GM23248 (cell line): ENCODE measurements around the gene COX5B. TPM values are rescaled to one million over a fixed set of nuclear protein-coding genes. Genes with fewer than 3 reads are reported as not detected.
"Not testable (repeated sequence)": the region's sequence is repeated elsewhere in the genome, so short reads cannot be mapped to it uniquely, and the experiment has no call there.

Experiments
- DNase-seq: peaks from one replicate; pipeline ENCODE4 v3.0.0-alpha.2; 2015
- H2AFZ ChIP-seq: fragments of 200-600 bp; sonication (generic); 2 replicates; pipeline ENCODE4 v1.6.1; 2016; ENCODE audit warnings: antibody characterized with exemption
- H3F3A ChIP-seq: fragments of 200-600 bp; sonication (generic); 2 replicates; pipeline ENCODE4 v1.6.1; 2016; ENCODE audit warnings: mild to moderate bottlenecking, antibody characterized with exemption, mixed run types; ENCODE audit not compliant: insufficient read depth
- H3K27ac ChIP-seq: fragments of 200-600 bp; sonication (generic); 2 replicates; pipeline ENCODE4 v1.5.1; 2016; ENCODE audit warnings: mild to moderate bottlenecking
- H3K27me3 ChIP-seq: fragments of 200-600 bp; sonication (generic); replicated peaks from 2 replicates; pipeline ENCODE4 v1.6.1; 2016; ENCODE audit warnings: mild to moderate bottlenecking; ENCODE audit not compliant: insufficient read depth
- H3K36me3 ChIP-seq: fragments of 200-600 bp; sonication (generic); 2 replicates; pipeline ENCODE4 v1.6.1; 2016; ENCODE audit warnings: low read depth, mild to moderate bottlenecking
- H3K4me1 ChIP-seq: fragments of 200-600 bp; sonication (generic); 2 replicates; pipeline ENCODE4 v1.6.1; 2016; ENCODE audit warnings: mild to moderate bottlenecking; ENCODE audit not compliant: insufficient read depth
- H3K4me2 ChIP-seq: fragments of 200-600 bp; sonication (generic); one replicate; pipeline ENCODE4 v1.6.1; 2016; ENCODE audit warnings: mild to moderate bottlenecking; ENCODE audit not compliant: unreplicated experiment
- H3K4me3 ChIP-seq: fragments of 200-600 bp; sonication (generic); 2 replicates; pipeline ENCODE4 v1.5.1; 2016; ENCODE audit warnings: mild to moderate bottlenecking
- H3K79me2 ChIP-seq: fragments of 200-600 bp; sonication (generic); 2 replicates; pipeline ENCODE4 v1.6.1; 2016; ENCODE audit warnings: mild to moderate bottlenecking; ENCODE audit not compliant: insufficient read depth
- H3K9ac ChIP-seq: fragments of 200-600 bp; sonication (generic); 2 replicates; pipeline ENCODE4 v1.6.1; 2016; ENCODE audit warnings: mild to moderate bottlenecking
- H3K9me2 ChIP-seq: fragments of 200-600 bp; sonication (generic); 2 replicates; pipeline ENCODE4 v1.6.1; 2016; ENCODE audit warnings: mixed run types, mild to moderate bottlenecking, moderate library complexity; ENCODE audit not compliant: insufficient read depth
- H3K9me3 ChIP-seq: fragments of 200-600 bp; sonication (generic); one replicate; pipeline ENCODE4 v1.6.1; 2017; ENCODE audit warnings: low read depth
- H4K20me1 ChIP-seq: fragments of 200-600 bp; sonication (generic); 2 replicates; pipeline ENCODE4 v1.6.0; 2016; ENCODE audit not compliant: insufficient read depth
- EZH2 ChIP-seq: fragments of 200-600 bp; sonication (generic); IDR thresholded peaks from 2 replicates; pipeline ENCODE4 v1.6.1; 2018; ENCODE audit warnings: antibody characterized with exemption, mild to moderate bottlenecking; ENCODE audit not compliant: insufficient read depth, poor library complexity, severe bottlenecking
- EZH2phosphoT487 ChIP-seq: fragments of 200-600 bp; sonication (generic); IDR thresholded peaks from 2 replicates; pipeline ENCODE4 v1.6.1; 2018; ENCODE audit warnings: antibody characterized with exemption, moderate library complexity, mild to moderate bottlenecking, low read depth; ENCODE audit not compliant: insufficient read depth
- WGBS, 2 experiments: methylation state at CpG; one replicate each; pipeline ENCODE4 v1.1.6; 2015 to 2017; ENCODE audit warnings: low lambda C conversion rate in 2 of 2, low coverage in 1 of 2; ENCODE audit errors: missing lambda C conversion rate in 2 of 2; 5-methylcytosine and 5-hydroxymethylcytosine counted together
- in situ Hi-C: fragments of 300-500 bp; cut with MboI; formaldehyde crosslinking; loops from 2 replicates; pipeline ENCODE4 v1.15.0; 2020
- polyA plus RNA-seq: library from polyadenylated mRNA; unstranded; fragments of >200 nt; fragmentation: Nextera tagmentation; extraction: Ambion mirVana; gene quantifications from 2 replicates; pipeline ENCODE4 v1.2.1, GENCODE V29; 2016
- total RNA-seq: library from RNA; depleted of rRNA; stranded (reverse); fragments of >200 nt; shearing (Covaris generic); gene quantifications from 2 replicates; pipeline ENCODE4 v1.2.3, GENCODE V29; 2014

Gene COX5B
- total and polyA plus RNA-seq, 2 experiments from 2014 or later: 211 to 315 TPM

DNA sequence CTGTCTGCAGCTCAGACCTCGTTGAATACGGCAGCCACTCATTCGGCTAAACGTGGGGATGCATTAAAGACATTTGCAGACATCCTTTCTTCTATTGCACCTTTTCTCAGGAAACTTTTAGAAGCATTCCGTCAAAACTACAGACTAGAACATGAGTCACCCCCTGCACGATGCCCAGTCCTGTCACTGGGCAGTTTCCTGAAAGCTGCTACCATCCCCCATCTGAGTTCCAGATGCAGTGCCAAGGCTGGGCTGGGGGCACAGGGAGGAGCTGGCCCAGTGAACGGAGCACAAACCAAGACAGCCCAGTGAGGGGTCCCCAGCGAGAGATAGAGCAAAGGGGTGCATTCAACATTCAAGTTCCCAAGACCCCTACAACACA lies 19.8 kb upstream of the COX5B start:
- H3K4me1 ChIP-seq, H3K27me3 ChIP-seq, H3K4me3 ChIP-seq, in situ Hi-C loops, H4K20me1 ChIP-seq, H3K9me3 ChIP-seq, DNase-seq, H3K27ac ChIP-seq, H3K4me2 ChIP-seq, H3K9ac ChIP-seq, H3K9me2 ChIP-seq, H2AFZ ChIP-seq, H3K36me3 ChIP-seq, H3K79me2 ChIP-seq, H3F3A ChIP-seq: not testable (repeated sequence)
- WGBS, 2 experiments: 32 to 37% methylated on average over 8 of the region's 8 CpGs

DNA sequence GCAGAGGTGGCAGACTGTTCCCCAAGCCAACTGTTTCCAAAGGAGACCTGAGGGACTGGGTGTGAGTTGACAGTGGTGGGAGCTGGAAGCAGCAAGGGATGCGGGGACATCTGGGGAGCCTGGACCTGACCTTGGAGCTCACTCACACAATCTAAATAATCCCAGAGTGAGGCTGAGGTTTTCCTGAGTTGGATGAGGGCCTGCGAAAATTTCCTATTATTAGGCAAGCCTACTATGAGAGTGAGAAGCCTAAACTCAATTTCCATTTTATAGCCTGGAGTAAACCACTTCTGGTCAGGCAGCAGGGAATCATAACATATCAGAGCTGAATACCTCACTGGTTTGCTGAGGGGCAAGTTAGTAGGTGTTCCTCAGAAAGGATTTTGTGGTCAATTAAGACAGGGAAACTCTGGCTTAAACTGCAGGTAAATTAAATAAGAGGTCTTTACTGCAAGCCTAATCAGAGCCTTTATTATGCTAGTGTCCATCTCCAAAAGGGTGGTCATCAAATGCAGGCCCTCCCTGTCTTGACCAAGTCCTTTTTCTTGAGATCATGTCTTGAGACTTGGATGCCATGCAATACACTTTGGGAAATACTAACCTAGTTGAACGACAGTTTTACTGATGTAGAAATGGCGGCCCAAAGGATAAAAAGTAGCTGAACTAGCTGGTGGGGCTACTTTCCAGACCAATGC lies 1.7 kb upstream of the COX5B start:
- 86 to 87% methylated on average over 4 of the region's 4 CpGs for whole genome bisulfite sequencing, 2 experiments
- Histone ChIP-seq H3K4me1 (peaks cover 11% of the 10 kb centered on the region; the same call in 1 of the 2 replicates), H3K27me3 (no peaks in the 10 kb centered on the region), H3K79me2 (peaks cover 19% of the 10 kb centered on the region), H3K9me3 (no peaks in the 10 kb centered on the region), H3K9ac (no peak overlapping the region), H3K27ac (no peak overlapping the region), H3K9me2 (no peaks in the 10 kb centered on the region), H3K4me2 (no peak overlapping the region), H4K20me1 (no peaks in the 10 kb centered on the region), H3K4me3 (no peak overlapping the region), H3K36me3 (peaks cover 15% of the 10 kb centered on the region), H3F3A (peaks cover 17% of the 10 kb centered on the region; the same call in 1 of the 2 replicates), H2AFZ (no peak overlapping the region)
- in situ Hi-C loops: no loop called here
- DNase-seq: no peak
- TF ChIP-seq EZH2phosphoT487: no peak
- TF ChIP-seq EZH2: no peak

- Histone ChIP-seq H2AFZ (peak overlapping the region; percentile 98), H3K79me2 (peaks cover 19% of the 10 kb centered on the region), H3K4me1 (peaks cover 11% of the 10 kb centered on the region; the same call in 1 of the 2 replicates), H3K4me2 (peak overlapping the region; percentile 94), H3K27ac (peak overlapping the region; percentile 77), H3K9me3 (no peaks in the 10 kb centered on the region), H3K4me3 (peak overlapping the region; percentile 98), H3F3A (peaks cover 22% of the 10 kb centered on the region; the same call in 1 of the 2 replicates), H4K20me1 (no peaks in the 10 kb centered on the region), H3K9ac (peak overlapping the region; percentile 94), H3K9me2 (no peaks in the 10 kb centered on the region), H3K36me3 (peaks cover 15% of the 10 kb centered on the region), H3K27me3 (no peaks in the 10 kb centered on the region)
- WGBS, 2 experiments: 8 to 9% methylated on average over 17 to 19 of the region's 19 CpGs
- TF ChIP-seq EZH2phosphoT487 (no peak), EZH2 (no peak)
- peak; percentile 36 for DNase-seq
- in situ Hi-C loops: no loop called here
These were observed 659 bp upstream of the COX5B start for GRCh38 chr2:97645112-97645694.

GRCh38 chr2:97646977-97647376 lies 1.1 kb downstream of the COX5B start:
- Histone ChIP-seq H3K4me3 (peak overlapping the region; percentile 98), H4K20me1 (no peaks in the 10 kb centered on the region), H3K4me1 (peaks cover 11% of the 10 kb centered on the region; the same call in 1 of the 2 replicates), H3K27ac (no peak overlapping the region), H3K9me3 (no peaks in the 10 kb centered on the region), H3K36me3 (peaks cover 19% of the 10 kb centered on the region), H3K79me2 (peaks cover 19% of the 10 kb centered on the region), H3K9ac (peak overlapping the region; percentile 94), H3F3A (peaks cover 30% of the 10 kb centered on the region), H3K9me2 (no peaks in the 10 kb centered on the region), H3K27me3 (no peaks in the 10 kb centered on the region), H3K4me2 (peak overlapping the region; percentile 94), H2AFZ (peak overlapping the region; percentile 89; the same call in 1 of the 2 replicates)
- TF ChIP-seq EZH2phosphoT487 (no peak), EZH2 (no peak)
- in situ Hi-C loops: no loop called here
- whole genome bisulfite sequencing, 2 experiments: 88 to 90% methylated on average over 4 of the region's 4 CpGs
- DNase-seq: no peak
